Type B pancreatic cell (in vitro differentiated cells): ENCODE data around the gene PRR12. TPM values are rescaled to one million over a fixed set of nuclear protein-coding genes. Genes with fewer than 3 reads are reported as not detected.

Source experiments
- DNase-seq: peaks from one replicate; pipeline ENCODE4 v3.0.0; 2021; ENCODE audit warnings: mixed read lengths; ENCODE audit not compliant: unreplicated experiment; ENCODE audit errors: extremely low spot score
- H3K27ac Mint-ChIP-seq: 2 replicates; pipeline ENCODE4 v1.8.0; 2021; ENCODE audit warnings: mild to moderate bottlenecking, mixed read lengths
- H3K27me3 Mint-ChIP-seq: 2 replicates; pipeline ENCODE4 v1.8.0; 2021; ENCODE audit warnings: mixed read lengths
- H3K36me3 Mint-ChIP-seq: 2 replicates; pipeline ENCODE4 v1.8.0; 2021; ENCODE audit warnings: mixed read lengths
- H3K4me1 Mint-ChIP-seq: one replicate; pipeline ENCODE4 v1.8.0; 2021; ENCODE audit warnings: mixed read lengths; ENCODE audit not compliant: unreplicated experiment
- H3K4me3 Mint-ChIP-seq: 2 replicates; pipeline ENCODE4 v1.8.0; 2021; ENCODE audit warnings: mild to moderate bottlenecking, mixed read lengths
- H3K9me3 Mint-ChIP-seq: 2 replicates; pipeline ENCODE4 v1.8.0; 2021; ENCODE audit warnings: mixed read lengths
- CTCF ChIP-seq: fragments of 200-600 bp; sonication (generic); conservative IDR thresholded peaks from 2 replicates; pipeline ENCODE4 v1.5.0; 2021; ENCODE audit warnings: antibody characterized with exemption, mild to moderate bottlenecking
- total RNA-seq: library from RNA; stranded (reverse); gene quantifications from 2 replicates; pipeline ENCODE4 v1.2.1, GENCODE V29; 2021; ENCODE audit warnings: low replicate concordance

PRR12 gene
- total RNA-seq, 1 donor from 2014 or later, result 40.0 TPM

DNA sequence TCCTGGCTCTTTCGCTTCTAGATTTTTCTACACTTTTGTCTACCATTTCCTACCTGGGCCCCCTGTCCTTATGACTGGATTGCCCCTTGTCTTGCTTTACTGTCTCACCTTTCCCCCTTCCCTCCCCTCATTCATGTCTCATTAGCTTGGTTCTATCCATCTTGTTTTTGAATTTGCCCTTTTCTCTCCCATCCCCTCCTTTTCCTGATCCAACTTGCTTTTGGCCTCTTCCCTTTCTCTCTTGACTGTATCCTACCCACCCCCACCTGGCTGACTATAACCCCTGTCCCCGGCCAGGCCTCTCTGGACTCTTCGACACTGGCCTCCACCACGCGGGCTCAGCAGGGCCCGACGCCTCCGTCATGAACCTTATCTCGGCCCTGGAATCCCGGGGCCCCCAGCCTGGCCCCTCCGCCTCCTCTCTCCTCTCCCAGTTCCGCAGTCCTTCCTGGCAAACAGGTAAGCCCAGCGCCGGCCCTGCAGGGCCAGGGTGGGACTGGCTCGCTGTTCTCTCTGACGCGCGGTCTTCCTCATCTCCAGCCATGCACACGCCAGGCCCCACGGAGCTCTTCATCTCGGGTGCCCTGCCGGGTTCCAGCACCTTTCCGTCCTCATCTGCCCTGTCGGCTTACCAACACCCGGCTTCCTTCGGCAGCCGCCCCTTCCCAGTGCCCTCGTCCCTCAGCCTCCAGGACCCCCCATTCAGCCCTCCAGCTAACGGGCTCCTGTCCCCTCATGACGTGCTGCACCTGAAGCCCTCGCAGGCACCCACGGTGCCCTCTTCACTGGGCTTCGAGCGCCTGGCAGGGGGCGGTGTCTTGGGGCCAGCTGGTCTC is 3.4 kb downstream of the PRR12 start:
- TF ChIP-seq CTCF, result no peak
- DNase-seq, result no peak
- no peaks in the 10 kb centered on the region for H3K9me3 Mint-ChIP-seq
- peaks cover 7% of the 10 kb centered on the region for H3K4me1 Mint-ChIP-seq
- H3K27me3 Mint-ChIP-seq, result no peaks in the 10 kb centered on the region
- H3K36me3 Mint-ChIP-seq, result peaks cover 9% of the 10 kb centered on the region
- H3K27ac Mint-ChIP-seq, result peak overlapping the region; percentile 94
- peak overlapping the region; percentile 93 for H3K4me3 Mint-ChIP-seq

- no peak for TF ChIP-seq CTCF
- DNase-seq, result no peak
- H3K4me1 Mint-ChIP-seq, result peaks cover 7% of the 10 kb centered on the region
- no peaks in the 10 kb centered on the region for H3K9me3 Mint-ChIP-seq
- H3K4me3 Mint-ChIP-seq, result no peak overlapping the region
- H3K27me3 Mint-ChIP-seq, result no peaks in the 10 kb centered on the region
- peaks cover 14% of the 10 kb centered on the region for H3K36me3 Mint-ChIP-seq
- no peak overlapping the region for H3K27ac Mint-ChIP-seq
These were observed 4.2 kb downstream of the PRR12 start for GRCh38 chr19:49594993-49595818.

- DNase-seq, result no peak
- no peaks in the 10 kb centered on the region for H3K9me3 Mint-ChIP-seq
- no peak for TF ChIP-seq CTCF
- peaks cover 16% of the 10 kb centered on the region for H3K36me3 Mint-ChIP-seq
- no peak overlapping the region for H3K4me3 Mint-ChIP-seq
- H3K27me3 Mint-ChIP-seq, result no peaks in the 10 kb centered on the region
- H3K4me1 Mint-ChIP-seq, result peaks cover 7% of the 10 kb centered on the region
- no peak overlapping the region for H3K27ac Mint-ChIP-seq
These were observed 4.9 kb downstream of the PRR12 start for GRCh38 chr19:49595819-49596404.

DNA sequence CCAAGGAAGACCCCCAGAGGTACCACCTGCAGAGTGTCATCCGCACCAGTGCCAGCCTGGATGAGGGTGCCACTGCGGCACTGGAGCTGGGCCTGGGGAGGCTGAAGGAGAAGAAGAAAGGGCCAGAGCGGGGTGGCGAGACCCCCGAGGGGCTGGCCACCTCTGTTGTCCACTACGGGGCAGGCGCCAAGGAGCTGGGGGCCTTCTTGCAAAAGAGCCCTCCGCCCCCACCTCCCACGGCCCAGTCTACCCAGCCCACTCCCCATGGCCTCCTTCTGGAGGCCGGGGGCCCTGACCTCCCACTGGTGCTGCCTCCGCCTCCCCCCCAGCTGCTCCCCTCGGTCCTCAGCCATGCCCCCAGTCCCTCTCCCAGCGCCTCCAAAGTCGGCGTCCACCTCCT is 5.4 kb downstream of the PRR12 start:
- no peak for TF ChIP-seq CTCF
- H3K36me3 Mint-ChIP-seq, result peaks cover 17% of the 10 kb centered on the region
- H3K27ac Mint-ChIP-seq, result no peak overlapping the region
- H3K27me3 Mint-ChIP-seq, result no peaks in the 10 kb centered on the region
- H3K9me3 Mint-ChIP-seq, result no peaks in the 10 kb centered on the region
- DNase-seq, result no peak
- no peak overlapping the region for H3K4me3 Mint-ChIP-seq
- peaks cover 7% of the 10 kb centered on the region for H3K4me1 Mint-ChIP-seq

- H3K27me3 Mint-ChIP-seq, result no peaks in the 10 kb centered on the region
- peaks cover 20% of the 10 kb centered on the region for H3K36me3 Mint-ChIP-seq
- no peaks in the 10 kb centered on the region for H3K9me3 Mint-ChIP-seq
- H3K4me1 Mint-ChIP-seq, result peaks cover 7% of the 10 kb centered on the region
- no peak for DNase-seq
- no peak overlapping the region for H3K4me3 Mint-ChIP-seq
- TF ChIP-seq CTCF, result no peak
- H3K27ac Mint-ChIP-seq, result no peak overlapping the region
These were observed 6.1 kb downstream of the PRR12 start for GRCh38 chr19:49596954-49597702.
